ENCODE results near the gene UNC93A. TPM values are rescaled to one million over a fixed set of nuclear protein-coding genes. Genes with fewer than 3 reads are reported as not detected.

The UNC93A gene
- total and polyA plus RNA-seq, 9 of the 15 experiments (the other 6 are each of a cell fraction or from before 2014, with no cell fraction given), result not detected

GRCh38 chr6:167331565-167331964 lies 40.5 kb downstream of the UNC93A start:
- Histone ChIP-seq H2AFZ (ENCODE audit: low read depth, low read length) (no peak overlapping the region), H3K4me1 (replicated peaks in 1 of 2; ENCODE audit: control insufficient read depth in 2 of 2, insufficient read depth in 2 of 2, low read length in 2 of 2) (no peaks in the 10 kb centered on the region), H3K4me3 (no peak overlapping the region), H3K4me2 (ENCODE audit: insufficient read depth, low read length) (no peak overlapping the region), H3K9ac (ENCODE audit: insufficient read depth in 1 of 2, low read depth in 2 of 2, low read length in 2 of 2) (no peak overlapping the region), H4K20me1 (replicated peaks; ENCODE audit: control insufficient read depth, insufficient read depth, low read length) (no peaks in the 10 kb centered on the region), H3K9me1 (ENCODE audit: control insufficient read depth, insufficient read depth, low read length) (no peaks in the 10 kb centered on the region), H3K27me3 (ENCODE audit: control insufficient read depth in 2 of 2, insufficient read depth in 2 of 2, low read length in 2 of 2) (peaks cover 16 to 24% of the 10 kb centered on the region in 2 experiments), H3K36me3 (ENCODE audit: control insufficient read depth, insufficient read depth, low read length) (no peaks in the 10 kb centered on the region), H3K9me3 (replicated peaks; ENCODE audit: control insufficient read depth, insufficient read depth, low read depth, low read length) (no peaks in the 10 kb centered on the region), H3K27ac (ENCODE audit: extremely low read depth, low read depth, low read length) (no peak overlapping the region), H3K79me2 (ENCODE audit: control insufficient read depth, insufficient read depth, low read length) (no peaks in the 10 kb centered on the region)
- under 1% methylated on average over 11 of the region's 11 CpGs for WGBS (ENCODE audit: insufficient coverage, low coverage, missing lambda C conversion rate)
- ChIA-PET CTCF (ENCODE audit: low intra/inter-chr PET ratio) (no interaction called here), POLR2A (no interaction called here)
- TF ChIP-seq, protein P1, sequence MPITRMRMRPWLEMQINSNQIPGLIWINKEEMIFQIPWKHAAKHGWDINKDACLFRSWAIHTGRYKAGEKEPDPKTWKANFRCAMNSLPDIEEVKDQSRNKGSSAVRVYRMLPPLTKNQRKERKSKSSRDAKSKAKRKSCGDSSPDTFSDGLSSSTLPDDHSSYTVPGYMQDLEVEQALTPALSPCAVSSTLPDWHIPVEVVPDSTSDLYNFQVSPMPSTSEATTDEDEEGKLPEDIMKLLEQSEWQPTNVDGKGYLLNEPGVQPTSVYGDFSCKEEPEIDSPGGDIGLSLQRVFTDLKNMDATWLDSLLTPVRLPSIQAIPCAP (CRISPR knock-in tag; IDR thresholded peaks at IDR 0.05; ENCODE audit: borderline replicate concordance), result no peak
- TF ChIP-seq TEAD2 (tag; IDR thresholded peaks at IDR 0.05), result no peak
- TF ChIP-seq, protein P2, sequence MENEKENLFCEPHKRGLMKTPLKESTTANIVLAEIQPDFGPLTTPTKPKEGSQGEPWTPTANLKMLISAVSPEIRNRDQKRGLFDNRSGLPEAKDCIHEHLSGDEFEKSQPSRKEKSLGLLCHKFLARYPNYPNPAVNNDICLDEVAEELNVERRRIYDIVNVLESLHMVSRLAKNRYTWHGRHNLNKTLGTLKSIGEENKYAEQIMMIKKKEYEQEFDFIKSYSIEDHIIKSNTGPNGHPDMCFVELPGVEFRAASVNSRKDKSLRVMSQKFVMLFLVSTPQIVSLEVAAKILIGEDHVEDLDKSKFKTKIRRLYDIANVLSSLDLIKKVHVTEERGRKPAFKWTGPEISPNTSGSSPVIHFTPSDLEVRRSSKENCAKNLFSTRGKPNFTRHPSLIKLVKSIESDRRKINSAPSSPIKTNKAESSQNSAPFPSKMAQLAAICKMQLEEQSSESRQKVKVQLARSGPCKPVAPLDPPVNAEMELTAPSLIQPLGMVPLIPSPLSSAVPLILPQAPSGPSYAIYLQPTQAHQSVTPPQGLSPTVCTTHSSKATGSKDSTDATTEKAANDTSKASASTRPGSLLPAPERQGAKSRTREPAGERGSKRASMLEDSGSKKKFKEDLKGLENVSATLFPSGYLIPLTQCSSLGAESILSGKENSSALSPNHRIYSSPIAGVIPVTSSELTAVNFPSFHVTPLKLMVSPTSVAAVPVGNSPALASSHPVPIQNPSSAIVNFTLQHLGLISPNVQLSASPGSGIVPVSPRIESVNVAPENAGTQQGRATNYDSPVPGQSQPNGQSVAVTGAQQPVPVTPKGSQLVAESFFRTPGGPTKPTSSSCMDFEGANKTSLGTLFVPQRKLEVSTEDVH (IDR thresholded peaks at IDR 0.05; ENCODE audit: low read depth, partially characterized antibody), result no peak
- intact Hi-C loops (cut with micrococcal nuclease), result no loop called here
- ATAC-seq (no peak), FAIRE-seq (no peak), DNase-seq (ENCODE audit: extremely low read depth in 1 of 4, low spot score in 3 of 4) (no peak)
- no TSS peak for BruUV-seq (replicated peaks)
- in situ Hi-C loops (cut with MboI), result loop anchor here (25.0 kb wide), 1 partner anchor 1444 kb away; no protein-coding TSS in a partner anchor
